Testis (tissue), 3 donors: Measurements from ENCODE around the gene RPS6KA5. TPM values are rescaled to one million over a fixed set of nuclear protein-coding genes. Genes with fewer than 3 reads are reported as not detected.

Source experiments
- DNase-seq: peaks from one replicate; pipeline ENCODE4 v3.0.0-alpha.2; 2019
- H3K27ac ChIP-seq, 2 donors: fragments of 200-600 bp; sonication (generic); one replicate each; pipeline ENCODE4 v1.5.1; 2019
- H3K27me3 ChIP-seq: fragments of 200-600 bp; sonication (generic); one replicate; pipeline ENCODE4 v1.5.1; 2019
- H3K36me3 ChIP-seq: fragments of 200-600 bp; sonication (generic); one replicate; pipeline ENCODE4 v1.5.1; 2017; ENCODE audit warnings: low read depth; ENCODE audit errors: missing control alignments
- H3K4me1 ChIP-seq: fragments of 200-600 bp; sonication (generic); one replicate; pipeline ENCODE4 v1.5.1; 2019
- H3K4me3 ChIP-seq, 2 donors: fragments of 200-600 bp; sonication (generic); one replicate each; pipeline ENCODE4 v1.5.1; 2017 to 2019
- H3K9me3 ChIP-seq: fragments of 200-600 bp; sonication (generic); one replicate; pipeline ENCODE4 v1.5.1; 2017
- CTCF ChIP-seq, 3 experiments: fragments of 450-650 bp in 2 of 3; fragments of 200-600 bp in 1 of 3; sonication (generic) in 1 of 3; IDR thresholded peaks; one replicate each; pipeline ENCODE4 v1.5.1; 2016 to 2019; ENCODE audit warnings: antibody characterized with exemption in 3 of 3, mild to moderate bottlenecking in 2 of 3, moderate library complexity in 1 of 3
- POLR2A ChIP-seq: fragments of 450-650 bp; IDR thresholded peaks from one replicate; pipeline ENCODE4 v1.6.1; 2017; ENCODE audit warnings: antibody characterized with exemption, mild to moderate bottlenecking, moderate library complexity
- WGBS, 2 donors: methylation state at CpG; one replicate each; pipeline ENCODE4 v1.1.5; 2018; 5-methylcytosine and 5-hydroxymethylcytosine counted together
- intact Hi-C: fragments of 100-400 bp; cut with DNase I; formaldehyde crosslinking; loops from one replicate; pipeline ENCODE4 v1.15.1; 2023; ENCODE audit warnings: low total_unique reads
- polyA plus RNA-seq: library from polyadenylated mRNA; stranded (reverse); fragments of 350-450 nt; fragmentation: Illumina TruSeq; extraction: RNeasy Lipid Tissue Mini Kit (QIAGEN cat#74804); gene quantifications from one replicate; pipeline ENCODE4 v1.2.3, GENCODE V29; 2014; ENCODE audit warnings: low read depth, low replicate concordance; ENCODE audit not compliant: insufficient read depth
- total RNA-seq, 2 donors: library from RNA; depleted of rRNA; stranded (reverse); fragments of >200 nt; gene quantifications; one replicate each; pipeline ENCODE4 v1.2.3, GENCODE V29; 2016

The RPS6KA5 gene
- total and polyA plus RNA-seq, 3 donors from 2014 or later: 6.4 to 11.0 (median 9.4) TPM

GRCh38 chr14:90924621-90925340 is 135.7 kb downstream of the RPS6KA5 start:
- DNase-seq: no peak
- no peaks in the 10 kb centered on the region for H3K4me1 ChIP-seq
- no peaks in the 10 kb centered on the region for H3K36me3 ChIP-seq
- no peak overlapping the region for H3K27ac ChIP-seq
- H3K9me3 ChIP-seq: no peaks in the 10 kb centered on the region
- TF ChIP-seq POLR2A (no peak), CTCF (IDR thresholded peaks at IDR 0.05) (no peak)
- H3K4me3 ChIP-seq: no peak overlapping the region
- no peaks in the 10 kb centered on the region for H3K27me3 ChIP-seq
- WGBS, 2 donors: 85 to 90% methylated on average over 4 of the region's 4 CpGs
- intact Hi-C loops: no loop called here

GRCh38 chr14:90922141-90922540 is 138.3 kb downstream of the RPS6KA5 start:
- Histone ChIP-seq H3K9me3 (no peaks in the 10 kb centered on the region), H3K36me3 (no peaks in the 10 kb centered on the region), H3K27me3 (no peaks in the 10 kb centered on the region), H3K4me3 (no peak overlapping the region), H3K4me1 (no peaks in the 10 kb centered on the region), H3K27ac (no peak overlapping the region)
- WGBS, 2 donors: 96 to 97% methylated on average over 4 of the region's 4 CpGs
- no peak for DNase-seq
- no peak for TF ChIP-seq CTCF (IDR thresholded peaks at IDR 0.05)
- TF ChIP-seq POLR2A: no peak
- intact Hi-C loops: no loop called here

GRCh38 chr14:90911121-90911520 is 149.3 kb downstream of the RPS6KA5 start:
- H3K36me3 ChIP-seq: no peaks in the 10 kb centered on the region
- intact Hi-C loops: no loop called here
- no peak overlapping the region for H3K27ac ChIP-seq
- no peak for DNase-seq
- no peak overlapping the region for H3K4me3 ChIP-seq
- no peaks in the 10 kb centered on the region for H3K9me3 ChIP-seq
- TF ChIP-seq CTCF (IDR thresholded peaks at IDR 0.05) (no peak), POLR2A (no peak)
- H3K4me1 ChIP-seq: no peaks in the 10 kb centered on the region
- 28 to 65% methylated on average over 1 of the region's 1 CpG for WGBS, 2 donors
- H3K27me3 ChIP-seq: no peaks in the 10 kb centered on the region

- H3K27ac ChIP-seq: no peak overlapping the region
- no peaks in the 10 kb centered on the region for H3K9me3 ChIP-seq
- DNase-seq: no peak
- no peaks in the 10 kb centered on the region for H3K4me1 ChIP-seq
- no peaks in the 10 kb centered on the region for H3K27me3 ChIP-seq
- intact Hi-C loops: loop anchor here (10.0 kb wide), 2 partner anchors 268 to 378 kb away; no protein-coding TSS in a partner anchor
- WGBS, 2 donors: 77 to 90% methylated on average over 3 of the region's 3 CpGs
- no peaks in the 10 kb centered on the region for H3K36me3 ChIP-seq
- no peak overlapping the region for H3K4me3 ChIP-seq
- no peak for TF ChIP-seq POLR2A
Observed at GRCh38 chr14:90907178-90907577, 153.3 kb downstream of the RPS6KA5 start.

GRCh38 chr14:90905531-90905930 is 154.9 kb downstream of the RPS6KA5 start:
- Histone ChIP-seq H3K4me1 (no peaks in the 10 kb centered on the region), H3K4me3 (no peak overlapping the region), H3K9me3 (no peaks in the 10 kb centered on the region), H3K27me3 (no peaks in the 10 kb centered on the region), H3K36me3 (no peaks in the 10 kb centered on the region), H3K27ac (no peak overlapping the region)
- intact Hi-C loops: loop anchor here (10.0 kb wide), 2 partner anchors 269 to 379 kb away; no protein-coding TSS in a partner anchor
- no peak for DNase-seq
- TF ChIP-seq POLR2A (no peak), CTCF (IDR thresholded peaks at IDR 0.05) (no peak)
